ENCODE data around the gene CDK2AP2. TPM values are rescaled to one million over a fixed set of nuclear protein-coding genes. Genes with fewer than 3 reads are reported as not detected.
"Not testable (repeated sequence)": the region's sequence is repeated elsewhere in the genome, so short reads cannot be mapped to it uniquely, and the experiment has no call there.

CDK2AP2 gene
- total and polyA plus RNA-seq, 5 donors, result 31.5 to 65.2 (median 51.4) TPM

DNA sequence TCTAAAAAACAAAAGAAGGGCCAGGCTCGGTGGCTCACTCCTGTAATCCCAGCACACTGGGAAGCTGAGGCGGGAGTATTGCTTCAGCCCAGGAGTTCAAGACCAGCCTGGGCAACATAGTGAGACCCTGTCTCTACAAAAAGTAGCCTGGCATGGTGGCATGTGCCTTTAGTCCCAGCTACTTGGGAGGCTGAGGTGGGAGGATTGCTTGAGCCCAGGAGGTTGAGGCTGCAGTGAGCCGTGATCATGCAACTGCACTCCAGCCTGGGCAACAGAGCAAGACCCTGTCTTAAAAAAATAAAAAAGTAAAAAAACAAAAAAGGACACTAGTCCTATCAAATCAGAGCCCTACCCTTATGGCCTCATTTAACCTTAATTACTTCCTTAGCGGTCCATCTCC lies 3.6 kb upstream of the CDK2AP2 start:
- H3K4me3 ChIP-seq (ENCODE audit: low read length); H3K27me3 ChIP-seq (ENCODE audit: control insufficient read depth, insufficient read depth); intact Hi-C loops (cut with DNase I); DNase-seq; ATAC-seq; H3K27ac ChIP-seq (ENCODE audit: low read length); H3K4me1 ChIP-seq (ENCODE audit: control insufficient read depth, insufficient read depth, low read length); H3K9me3 ChIP-seq (ENCODE audit: control insufficient read depth, low read length): not testable (repeated sequence)
- WGBS, result 87% methylated on average over 4 of the region's 4 CpGs

DNA sequence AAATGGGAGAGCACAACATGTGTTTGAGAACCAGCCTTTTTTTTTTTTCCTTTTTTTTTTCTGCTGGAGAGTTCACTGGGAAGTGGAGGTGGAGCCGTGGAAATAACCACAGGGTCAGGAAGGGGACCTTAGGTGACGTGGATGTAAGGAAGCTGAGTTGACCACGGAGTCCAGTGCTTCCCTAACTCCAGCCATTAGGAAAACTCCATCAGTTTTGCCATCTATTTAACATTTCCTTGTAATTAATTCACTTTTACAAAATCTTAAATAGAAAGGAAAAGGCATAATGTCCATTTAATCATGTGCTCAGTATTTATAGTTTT lies 2.0 kb upstream of the CDK2AP2 start:
- Histone ChIP-seq H3K27ac (ENCODE audit: low read length) (no peak overlapping the region), H3K4me3 (ENCODE audit: low read length) (no peak overlapping the region), H3K27me3 (ENCODE audit: control insufficient read depth, insufficient read depth) (no peaks in the 10 kb centered on the region), H3K9me3 (ENCODE audit: control insufficient read depth, low read length) (no peaks in the 10 kb centered on the region), H3K4me1 (ENCODE audit: control insufficient read depth, insufficient read depth, low read length) (peaks cover 10% of the 10 kb centered on the region)
- intact Hi-C loops (cut with DNase I), result no loop called here
- ATAC-seq (no peak), DNase-seq (no peak)
- 55% methylated on average over 3 of the region's 3 CpGs for WGBS

DNA sequence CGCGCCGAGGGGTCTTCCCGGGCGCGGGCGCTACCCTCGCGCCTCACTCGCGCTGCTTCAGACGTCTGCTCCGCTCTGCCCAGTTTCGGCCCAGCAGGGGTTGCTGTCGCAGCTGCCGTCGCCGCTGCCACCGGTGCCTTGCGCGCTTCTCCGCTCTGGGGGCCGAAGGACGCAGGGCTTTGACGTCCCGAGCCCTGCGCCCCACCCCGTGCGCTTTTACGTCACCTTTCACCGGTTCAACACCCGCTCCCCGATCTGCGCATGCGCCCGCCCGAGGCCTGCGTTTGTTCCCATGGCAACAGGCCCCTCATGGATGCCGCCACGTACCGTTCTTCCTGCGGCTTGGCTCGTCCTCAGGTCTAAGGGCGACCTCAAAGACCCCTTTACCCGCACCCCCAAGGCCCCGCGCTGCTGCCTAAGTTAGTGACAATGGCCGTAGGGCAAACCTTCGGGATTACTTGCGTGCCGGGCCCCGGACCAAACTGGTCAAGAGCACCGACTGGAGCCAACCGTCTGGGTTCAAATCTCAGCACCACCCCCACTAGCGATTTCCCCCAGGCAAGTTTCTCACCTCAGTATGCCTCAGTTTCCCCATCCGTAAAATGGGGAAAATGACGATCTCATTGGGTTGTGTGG lies 642 bp upstream of the CDK2AP2 start:
- Histone ChIP-seq H3K4me3 (ENCODE audit: low read length) (peak overlapping the region; percentile 63), H3K27me3 (ENCODE audit: control insufficient read depth, insufficient read depth) (no peaks in the 10 kb centered on the region), H3K4me1 (ENCODE audit: control insufficient read depth, insufficient read depth, low read length) (peaks cover 10% of the 10 kb centered on the region), H3K9me3 (ENCODE audit: control insufficient read depth, low read length) (no peaks in the 10 kb centered on the region), H3K27ac (ENCODE audit: low read length) (peak overlapping the region; percentile 96)
- ATAC-seq (peak; percentile 72 to 77), DNase-seq (peak; percentile 99 to 100 (median 100))
- intact Hi-C loops (cut with DNase I), result loop anchor here (5.0 to 10.0 kb wide), 4 partner anchors 104 to 116 kb away; partner anchors contain the start of genes PPP1CA (in 2 of the 4), RAD9A (in 2 of the 4) and TBC1D10C (in 2 of the 4)
- WGBS, result under 1% methylated on average over 57 of the region's 57 CpGs

GRCh38 chr11:67507242-67507863 lies 609 bp downstream of the CDK2AP2 start:
- H3K27me3 ChIP-seq (ENCODE audit: control insufficient read depth, insufficient read depth), result no peaks in the 10 kb centered on the region
- ATAC-seq, result peak in 1 of 2 donors; percentile 30
- peak overlapping the region; percentile 86 for H3K27ac ChIP-seq (ENCODE audit: low read length)
- H3K4me3 ChIP-seq (ENCODE audit: low read length), result peak overlapping the region; percentile 68
- intact Hi-C loops (cut with DNase I), result loop anchor here (5.0 to 10.0 kb wide), 4 partner anchors 103 to 115 kb away; partner anchors contain the start of genes PPP1CA (in 2 of the 4), RAD9A (in 2 of the 4) and TBC1D10C (in 2 of the 4)
- 32% methylated on average over 33 of the region's 33 CpGs for WGBS
- H3K4me1 ChIP-seq (ENCODE audit: control insufficient read depth, insufficient read depth, low read length), result peaks cover 10% of the 10 kb centered on the region
- H3K9me3 ChIP-seq (ENCODE audit: control insufficient read depth, low read length), result no peaks in the 10 kb centered on the region
- peak in 1 of 3 donors; percentile 84 for DNase-seq

DNA sequence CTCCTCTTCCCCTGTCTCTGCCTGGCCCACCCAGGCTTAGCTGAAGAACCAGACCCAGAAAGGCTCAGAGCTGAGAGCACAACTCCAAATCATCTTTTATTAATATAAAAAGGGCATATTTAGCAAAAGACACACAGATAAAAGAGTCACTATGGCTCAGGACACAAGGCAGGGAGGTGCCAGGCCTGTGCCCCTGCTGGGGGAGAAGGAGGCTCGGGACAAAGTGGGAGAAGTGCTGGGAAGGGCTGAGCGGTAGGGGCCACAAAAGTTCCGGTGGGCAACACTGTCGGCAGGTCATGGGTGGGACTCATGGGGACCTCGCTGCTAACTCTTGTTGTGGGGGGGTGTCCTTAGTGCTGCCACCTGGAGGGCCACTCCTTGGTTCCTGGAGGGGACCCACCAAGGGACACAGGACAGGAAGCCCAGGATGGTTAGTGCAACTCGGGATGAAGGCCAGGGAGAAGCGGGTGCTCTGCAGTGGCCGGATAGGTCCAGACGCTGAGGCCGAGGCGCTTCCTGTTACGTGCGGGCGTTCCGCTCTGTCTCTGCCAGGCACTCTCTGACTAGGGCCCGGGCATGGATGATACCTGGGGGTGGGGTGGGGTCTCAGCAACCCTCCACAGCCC lies 1.4 kb downstream of the CDK2AP2 start:
- H3K4me3 ChIP-seq (ENCODE audit: low read length), result no peak overlapping the region
- ATAC-seq, result no peak

GRCh38 chr11:67505605-67506396 lies 2.2 kb downstream of the CDK2AP2 start:
- Histone ChIP-seq H3K27me3 (ENCODE audit: control insufficient read depth, insufficient read depth) (no peaks in the 10 kb centered on the region), H3K9me3 (ENCODE audit: control insufficient read depth, low read length) (no peaks in the 10 kb centered on the region), H3K4me1 (ENCODE audit: control insufficient read depth, insufficient read depth, low read length) (peaks cover 10% of the 10 kb centered on the region), H3K4me3 (ENCODE audit: low read length) (peak overlapping the region; percentile 56), H3K27ac (ENCODE audit: low read length) (peak overlapping the region; percentile 80)
- WGBS, result 12% methylated on average over 17 of the region's 17 CpGs
- DNase-seq, result peak; percentile 91 to 95 (median 94)
- intact Hi-C loops (cut with DNase I), result loop anchor here (5.0 to 10.0 kb wide), 4 partner anchors 101 to 114 kb away; partner anchors contain the start of genes PPP1CA (in 2 of the 4), RAD9A (in 2 of the 4) and TBC1D10C (in 2 of the 4)
- peak; percentile 54 to 55 for ATAC-seq

More for the DNA sequence above, 1.4 kb downstream of the CDK2AP2 start:
- Histone ChIP-seq H3K4me1 (ENCODE audit: control insufficient read depth, insufficient read depth, low read length) (peaks cover 10% of the 10 kb centered on the region), H3K27ac (ENCODE audit: low read length) (peak overlapping the region; percentile 3), H3K9me3 (ENCODE audit: control insufficient read depth, low read length) (no peaks in the 10 kb centered on the region), H3K27me3 (ENCODE audit: control insufficient read depth, insufficient read depth) (no peaks in the 10 kb centered on the region)
- WGBS, result 83% methylated on average over 16 of the region's 16 CpGs
- peak in 2 of 3 donors; percentile 69 to 71 for DNase-seq
- intact Hi-C loops (cut with DNase I), result loop anchor here (5.0 to 10.0 kb wide), 4 partner anchors 102 to 114 kb away; partner anchors contain the start of genes PPP1CA (in 2 of the 4), RAD9A (in 2 of the 4) and TBC1D10C (in 2 of the 4)

DNA sequence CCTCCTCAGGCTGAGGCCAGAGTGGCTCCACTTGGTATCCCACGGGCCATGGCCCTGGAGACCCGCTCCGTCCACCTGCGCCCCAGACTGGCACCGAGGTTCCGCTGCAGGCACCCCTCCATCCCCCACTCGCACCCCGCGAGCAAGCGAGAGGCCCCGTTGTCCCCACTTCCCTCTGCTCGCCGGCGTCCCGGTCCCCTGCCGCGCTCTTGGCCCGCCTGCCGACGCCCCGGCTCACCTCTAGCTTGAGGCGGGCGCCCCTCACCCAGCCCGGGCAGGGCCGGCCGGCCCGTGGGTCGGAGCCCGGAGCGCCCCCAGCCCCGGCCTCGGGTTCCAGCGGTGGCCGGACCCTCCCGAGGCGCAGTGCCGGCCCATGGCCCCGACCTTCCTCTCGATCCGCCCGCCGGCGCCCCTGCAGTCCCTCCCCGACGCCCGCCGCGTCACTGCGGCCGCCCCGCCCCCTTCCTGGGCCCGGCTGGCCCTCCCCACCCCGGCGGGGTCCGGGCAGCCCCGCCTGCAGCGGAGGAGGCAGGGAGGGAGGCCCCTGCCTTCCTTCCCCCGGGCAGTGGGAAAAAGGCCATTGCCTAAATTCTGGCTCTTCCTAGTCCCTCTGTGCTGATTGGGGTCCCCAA lies 2.9 kb downstream of the CDK2AP2 start, which contains the start of gene PITPNM1:
Gene PITPNM1 (minus strand): TSS at position 414 of the 632 bp plus-strand sequence. CDS start 1,183 bp downstream, outside the sequence.
- no peaks in the 10 kb centered on the region for H3K9me3 ChIP-seq (ENCODE audit: control insufficient read depth, low read length)
- peak within 1 kb of the TSS; percentile 80 for H3K27ac ChIP-seq (ENCODE audit: low read length)
- peaks cover 10% of the 10 kb centered on the region for H3K4me1 ChIP-seq (ENCODE audit: control insufficient read depth, insufficient read depth, low read length)
- no peaks in the 10 kb centered on the region for H3K27me3 ChIP-seq (ENCODE audit: control insufficient read depth, insufficient read depth)
- intact Hi-C loops (cut with DNase I), result loop anchor here (5.0 to 10.0 kb wide), 4 partner anchors 100 to 113 kb away; partner anchors contain the start of genes PPP1CA (in 2 of the 4), RAD9A (in 2 of the 4) and TBC1D10C (in 2 of the 4)
- ATAC-seq (peak; percentile 34 to 43), DNase-seq (peak; percentile 85 to 94 (median 91))
- peak within 1 kb of the TSS; percentile 56 for H3K4me3 ChIP-seq (ENCODE audit: low read length)
- WGBS, result under 1% methylated on average over 58 of the region's 58 CpGs

- ATAC-seq (no peak), DNase-seq (peak in 2 of 3 donors; percentile 73 to 74)
- H3K4me3 ChIP-seq (ENCODE audit: low read length), result peak overlapping the region; percentile 56
- H3K4me1 ChIP-seq (ENCODE audit: control insufficient read depth, insufficient read depth, low read length), result peaks cover 10% of the 10 kb centered on the region
- 3% methylated on average over 101 of the region's 101 CpGs for WGBS
- H3K9me3 ChIP-seq (ENCODE audit: control insufficient read depth, low read length), result no peaks in the 10 kb centered on the region
- H3K27ac ChIP-seq (ENCODE audit: low read length), result peak overlapping the region; percentile 40
- no peaks in the 10 kb centered on the region for H3K27me3 ChIP-seq (ENCODE audit: control insufficient read depth, insufficient read depth)
- intact Hi-C loops (cut with DNase I), result loop anchor here in 2 of 4 donors (10.0 kb wide), 2 partner anchors 99 to 109 kb away; partner anchors contain the start of genes PPP1CA (in 1 of the 2), RAD9A (in 1 of the 2) and TBC1D10C (in 1 of the 2)
These were observed 3.7 kb downstream of the CDK2AP2 start for GRCh38 chr11:67504005-67504949.
